Measurements from ENCODE around the gene DSTN. TPM values are rescaled to one million over a fixed set of nuclear protein-coding genes. Genes with fewer than 3 reads are reported as not detected.

The DSTN gene
- 91.7 and 98.4 TPM in 2 replicates for total RNA-seq (2014; rRNA removed; shearing (Covaris generic))

GRCh38 chr20:17569616-17570346 lies at the start of gene DSTN:
Gene DSTN, plus strand, starts transcription at chr20:17570075. Its CDS starts 134 bp downstream, at chr20:17570209.
- DNase-seq (ENCODE audit: low spot score): peak; percentile 94

GRCh38 chr20:17520583-17520982 lies 49.3 kb upstream of the DSTN start:
- DNase-seq (ENCODE audit: low spot score): no peak

- no peak for DNase-seq (ENCODE audit: low spot score)
Observed at GRCh38 chr20:17522528-17522927, 47.3 kb upstream of the DSTN start.

DNA sequence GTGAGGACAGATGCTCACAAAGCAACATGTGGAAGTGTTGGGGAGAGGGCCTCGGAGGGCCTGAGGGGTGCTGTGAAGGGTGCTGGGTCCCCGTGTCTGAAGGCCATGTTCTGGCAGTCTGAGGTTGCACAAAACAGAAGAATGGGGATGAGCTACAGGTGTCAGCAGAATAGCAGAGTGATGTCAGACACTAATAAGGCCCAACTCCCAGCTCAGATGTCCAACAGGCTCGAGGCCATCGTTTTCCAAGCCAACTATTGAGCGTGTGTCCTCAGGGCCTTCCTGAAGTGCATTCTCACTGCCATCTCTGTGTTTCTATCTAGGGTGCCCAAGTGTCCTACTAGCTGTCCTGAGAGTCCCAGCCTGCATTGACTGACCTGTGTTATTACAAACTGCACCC lies 46.5 kb upstream of the DSTN start:
- DNase-seq (ENCODE audit: low spot score): no peak

DNA sequence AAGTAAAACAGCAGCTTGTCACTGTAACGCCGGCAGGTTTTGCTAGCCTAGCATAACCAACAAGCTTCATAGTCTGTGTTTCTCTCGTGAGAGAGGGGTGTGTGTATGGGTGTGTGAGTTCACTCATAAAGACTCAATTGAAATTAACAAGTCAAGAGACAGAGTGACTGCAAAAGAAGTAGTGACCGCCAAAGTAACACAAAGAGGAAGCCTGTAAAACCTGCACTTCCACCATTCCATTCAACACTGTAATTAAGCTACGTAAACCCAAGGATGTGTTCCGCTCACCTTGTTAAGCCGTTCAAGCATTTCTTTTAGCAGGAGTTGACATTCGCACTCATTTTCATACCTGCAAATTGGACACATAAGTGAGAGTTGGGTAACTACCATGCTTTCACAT lies 45.3 kb upstream of the DSTN start:
- no peak for DNase-seq (ENCODE audit: low spot score)

DNA sequence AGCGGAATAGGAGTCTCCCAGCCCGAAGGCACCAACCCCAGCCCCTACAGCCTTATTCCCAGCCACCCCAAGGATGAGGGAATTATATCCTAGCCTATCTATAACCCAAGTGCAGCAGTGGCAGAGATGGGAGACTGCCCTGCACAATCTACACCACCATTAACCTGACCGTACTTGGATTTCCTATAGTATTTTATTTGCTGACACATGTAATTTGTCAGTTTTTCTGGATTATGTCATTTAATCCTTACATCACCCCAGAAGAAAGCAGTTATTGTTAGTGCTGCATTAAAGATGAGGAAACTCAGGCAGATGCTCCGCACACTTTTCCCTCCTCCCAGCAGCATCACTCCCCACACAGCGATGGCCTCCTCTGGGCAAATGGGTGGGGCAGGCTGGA lies 44.7 kb upstream of the DSTN start:
- DNase-seq (ENCODE audit: low spot score): no peak

DNA sequence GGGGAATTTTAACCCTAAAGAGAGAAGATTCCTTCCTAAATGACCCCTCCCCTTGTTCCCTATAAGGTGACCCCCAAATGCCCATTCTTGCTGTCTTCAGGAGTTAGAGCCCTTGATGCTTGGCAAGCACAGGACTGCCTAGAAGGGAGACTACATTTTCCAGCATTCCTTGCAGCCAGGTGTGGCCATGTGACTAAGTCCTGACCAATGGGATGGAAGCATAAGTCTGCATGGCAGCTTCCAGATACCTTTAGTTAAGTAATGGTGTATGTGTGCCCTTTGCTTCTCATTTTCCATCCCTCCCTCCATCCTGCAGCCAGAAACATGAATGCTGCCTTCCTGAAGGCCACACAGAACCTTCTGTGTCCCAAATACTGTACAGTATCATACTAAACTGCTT lies 44.2 kb upstream of the DSTN start:
- peak; percentile 63 for DNase-seq (ENCODE audit: low spot score)

- no peak for DNase-seq (ENCODE audit: low spot score)
Observed at GRCh38 chr20:17529586-17529985, 40.3 kb upstream of the DSTN start.

GRCh38 chr20:17530153-17530552 lies 39.7 kb upstream of the DSTN start:
- no peak for DNase-seq (ENCODE audit: low spot score)

DNA sequence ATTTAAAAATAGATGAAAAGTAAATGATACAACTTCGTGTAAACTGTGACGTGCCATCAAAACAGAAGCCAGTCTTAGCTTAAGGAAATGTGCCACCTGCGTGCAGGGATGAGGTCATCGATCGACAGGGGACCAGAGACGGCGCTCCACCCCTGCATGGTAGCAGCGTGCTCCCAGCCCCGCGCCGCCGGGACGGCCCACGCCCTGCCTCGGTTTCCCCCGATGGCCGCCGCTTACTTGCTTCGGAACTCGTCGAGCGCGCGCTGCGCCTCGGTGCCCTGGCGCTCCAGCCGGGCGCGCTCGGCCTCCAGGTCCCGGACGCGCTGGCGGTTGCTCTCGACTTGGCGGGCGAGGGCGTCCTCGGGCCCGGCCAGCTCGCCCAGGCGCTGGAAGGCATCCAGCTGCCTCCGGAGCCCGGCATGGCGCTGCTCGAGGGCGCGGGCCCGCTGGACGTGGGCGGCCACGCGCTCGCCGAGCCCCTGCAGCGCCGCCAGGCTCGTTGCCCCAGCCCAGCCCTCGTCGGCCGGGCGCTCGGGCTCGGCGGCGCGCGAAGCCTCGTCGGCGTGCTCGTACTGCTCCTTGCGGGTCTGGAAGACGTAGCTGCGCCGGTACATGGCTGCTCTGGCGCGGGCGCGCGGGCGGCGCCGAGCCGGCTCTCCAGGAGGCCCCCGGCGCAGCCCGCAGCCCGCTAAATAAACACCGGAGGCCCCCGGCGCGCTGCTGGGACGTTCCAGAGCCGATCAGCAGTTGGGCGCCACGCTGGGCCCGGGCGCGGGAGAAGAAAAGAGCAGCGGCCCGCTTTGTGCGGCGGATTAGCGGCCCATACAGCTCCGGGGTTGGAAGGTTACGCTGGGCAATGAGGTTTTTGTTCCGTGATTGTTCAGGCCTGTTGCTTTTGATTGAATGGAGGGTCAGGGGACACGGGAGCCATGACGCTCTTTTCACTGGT lies 38.9 kb upstream of the DSTN start, which contains the start of gene BFSP1:
Gene BFSP1, minus strand, starts transcription at position 664 of the 949 bp plus-strand sequence. Its CDS starts 50 bp downstream, at position 614.
- DNase-seq (ENCODE audit: low spot score): peak; percentile 59

GRCh38 chr20:17531665-17532025 lies 38.2 kb upstream of the DSTN start:
- DNase-seq (ENCODE audit: low spot score): no peak

DNA sequence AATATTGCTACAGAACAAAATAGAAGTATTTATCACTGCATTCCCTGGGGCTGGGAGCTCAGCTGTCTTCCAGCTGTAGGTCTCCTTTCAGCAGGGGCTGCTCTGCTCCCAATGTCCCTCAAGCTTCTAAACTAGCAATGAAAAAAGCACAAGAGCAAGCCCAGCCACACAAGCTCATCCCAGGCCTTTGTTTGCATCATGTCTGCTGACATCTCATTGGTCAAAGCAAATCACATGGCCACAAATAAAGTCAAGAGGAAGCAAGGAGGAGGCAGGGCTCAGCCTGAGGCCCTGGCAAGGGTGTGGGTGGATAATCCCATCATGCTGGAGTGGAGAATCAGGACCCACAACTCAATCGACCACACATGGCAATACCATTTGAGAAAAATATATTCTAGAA lies 36.5 kb upstream of the DSTN start:
- DNase-seq (ENCODE audit: low spot score): peak; percentile 27

GRCh38 chr20:17534077-17534476 lies 35.8 kb upstream of the DSTN start:
- DNase-seq (ENCODE audit: low spot score): no peak

DNA sequence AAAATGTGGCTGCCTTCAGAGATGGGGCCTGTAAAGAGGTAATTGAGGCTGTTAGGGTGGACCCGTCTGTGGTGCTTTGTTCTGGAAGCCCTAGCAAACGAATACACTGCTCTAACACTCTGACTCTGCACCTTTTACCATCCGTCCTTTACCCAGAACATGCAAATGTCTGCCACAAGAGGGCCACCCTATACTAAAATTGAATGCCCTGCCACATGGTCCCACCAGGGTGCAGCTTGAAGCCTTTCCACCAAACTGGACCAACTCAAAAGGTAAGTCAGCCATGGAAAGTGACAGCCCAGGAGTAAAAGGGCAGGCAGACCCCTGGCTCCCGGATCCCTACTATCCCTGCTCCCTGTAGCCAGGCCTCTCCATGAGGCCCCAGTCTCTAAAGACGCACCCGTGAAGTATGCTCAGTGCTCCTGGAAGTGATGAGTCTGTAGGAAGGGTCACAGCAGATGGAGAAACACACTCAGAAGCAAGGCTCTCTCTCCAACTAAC lies 32.9 kb upstream of the DSTN start:
- DNase-seq (ENCODE audit: low spot score): peak; percentile 89

DNA sequence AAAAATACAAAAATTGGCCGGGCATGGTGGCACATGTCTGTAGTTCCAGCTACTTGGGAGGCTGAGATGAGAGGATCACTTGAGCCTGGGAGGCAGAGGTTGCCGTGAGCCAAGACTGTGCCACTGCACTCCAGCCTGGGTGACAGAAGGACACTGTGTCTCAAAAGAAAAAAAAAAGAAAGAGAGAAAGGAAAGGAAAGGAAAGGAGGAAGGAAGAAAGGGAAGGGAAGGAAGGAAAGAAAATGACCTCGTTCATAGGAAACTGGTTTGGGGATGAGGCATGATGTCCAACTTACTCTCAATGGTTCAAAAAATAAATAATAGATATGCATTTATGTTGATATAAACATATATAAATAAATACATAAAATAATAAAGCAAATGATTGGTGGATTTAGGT lies 31.9 kb upstream of the DSTN start:
- DNase-seq (ENCODE audit: low spot score): no peak

- no peak for DNase-seq (ENCODE audit: low spot score)
Observed at GRCh38 chr20:17538517-17539170, 31.2 kb upstream of the DSTN start.

- DNase-seq (ENCODE audit: low spot score): no peak
Observed at GRCh38 chr20:17541596-17541995, 28.3 kb upstream of the DSTN start.

GRCh38 chr20:17541996-17542395 lies 27.9 kb upstream of the DSTN start:
- no peak for DNase-seq (ENCODE audit: low spot score)

DNA sequence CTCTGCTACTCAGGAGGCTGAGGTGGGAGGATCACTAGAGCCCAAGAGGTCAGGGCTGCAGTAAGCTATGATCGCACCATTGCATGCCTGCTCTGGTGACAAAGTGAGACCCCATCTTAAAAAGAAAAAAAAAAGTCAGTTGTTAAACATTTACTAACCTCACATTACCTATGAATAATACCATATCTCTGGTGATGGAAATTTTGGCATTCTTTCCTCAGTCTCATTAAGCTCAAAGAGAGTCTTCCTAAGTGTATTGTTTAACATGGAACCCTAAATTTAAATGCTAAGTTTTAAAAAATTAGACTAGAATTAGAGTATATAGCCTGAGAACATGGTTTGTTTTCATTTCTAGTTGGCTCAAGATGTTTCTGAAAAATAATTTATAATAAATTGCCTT lies 27.4 kb upstream of the DSTN start:
- DNase-seq (ENCODE audit: low spot score): no peak

- DNase-seq (ENCODE audit: low spot score): no peak
Observed at GRCh38 chr20:17542993-17543412, 26.9 kb upstream of the DSTN start.

- no peak for DNase-seq (ENCODE audit: low spot score)
Observed at GRCh38 chr20:17543531-17544131, 26.2 kb upstream of the DSTN start.
